ENCODE results near the gene JADE2.

The JADE2 gene

GRCh38 chr5:134526483-134527155, 1.1 kb downstream of the JADE2 start:
- peak overlapping the region; percentile 71 for H3K4me3 ChIP-seq (ENCODE audit: low read depth, low read length)
- DNase-seq (ENCODE audit: low read depth, low spot score), result no peak
- in situ Hi-C loops (cut with HindIII; ENCODE audit: low sequenced_read_pairs), result no loop called here
- TF ChIP-seq, protein P1, sequence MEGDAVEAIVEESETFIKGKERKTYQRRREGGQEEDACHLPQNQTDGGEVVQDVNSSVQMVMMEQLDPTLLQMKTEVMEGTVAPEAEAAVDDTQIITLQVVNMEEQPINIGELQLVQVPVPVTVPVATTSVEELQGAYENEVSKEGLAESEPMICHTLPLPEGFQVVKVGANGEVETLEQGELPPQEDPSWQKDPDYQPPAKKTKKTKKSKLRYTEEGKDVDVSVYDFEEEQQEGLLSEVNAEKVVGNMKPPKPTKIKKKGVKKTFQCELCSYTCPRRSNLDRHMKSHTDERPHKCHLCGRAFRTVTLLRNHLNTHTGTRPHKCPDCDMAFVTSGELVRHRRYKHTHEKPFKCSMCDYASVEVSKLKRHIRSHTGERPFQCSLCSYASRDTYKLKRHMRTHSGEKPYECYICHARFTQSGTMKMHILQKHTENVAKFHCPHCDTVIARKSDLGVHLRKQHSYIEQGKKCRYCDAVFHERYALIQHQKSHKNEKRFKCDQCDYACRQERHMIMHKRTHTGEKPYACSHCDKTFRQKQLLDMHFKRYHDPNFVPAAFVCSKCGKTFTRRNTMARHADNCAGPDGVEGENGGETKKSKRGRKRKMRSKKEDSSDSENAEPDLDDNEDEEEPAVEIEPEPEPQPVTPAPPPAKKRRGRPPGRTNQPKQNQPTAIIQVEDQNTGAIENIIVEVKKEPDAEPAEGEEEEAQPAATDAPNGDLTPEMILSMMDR (IDR thresholded peaks at IDR 0.05; ENCODE audit: low read depth, low read length), result peak; percentile 38

DNA sequence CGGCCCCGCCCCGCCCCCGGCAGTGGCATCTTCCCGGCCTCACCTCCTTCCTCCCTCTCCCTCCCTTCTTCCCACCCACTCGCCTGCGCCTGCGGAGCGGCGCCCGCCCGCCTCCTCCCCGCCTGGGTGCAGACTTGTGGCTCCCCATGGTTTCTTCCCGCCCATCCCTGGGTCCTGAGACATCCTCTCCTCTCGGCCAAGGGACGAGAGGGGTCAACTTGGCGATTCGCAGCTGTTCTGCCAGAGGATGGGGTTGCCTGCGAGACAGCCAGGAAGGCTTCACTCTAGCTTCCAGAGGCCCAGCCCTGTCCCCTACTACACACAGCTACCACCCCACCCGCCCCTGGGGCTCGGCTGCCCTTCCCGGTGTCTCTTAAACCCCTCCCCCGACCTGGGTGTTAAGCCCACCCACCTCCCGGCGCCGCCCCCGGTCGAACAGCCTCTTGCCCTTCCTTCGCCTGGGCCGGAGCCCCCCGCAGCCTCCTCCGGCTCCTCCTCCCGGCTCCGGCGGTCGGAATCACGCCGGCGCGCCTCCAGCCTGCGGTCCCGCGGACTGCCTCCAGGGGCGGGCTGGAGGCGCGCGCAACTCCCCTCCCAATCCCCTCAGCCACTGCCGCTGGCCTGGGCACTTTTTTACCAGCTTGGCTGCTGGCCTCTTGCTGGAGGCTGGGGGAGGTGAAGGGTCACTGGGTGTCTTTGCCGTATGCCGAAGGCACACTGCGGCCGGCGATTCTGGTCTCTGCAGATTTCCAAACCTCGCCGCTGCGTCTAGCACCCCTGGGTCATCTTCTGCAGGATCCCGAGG, 1.9 kb downstream of the JADE2 start:
- peak; percentile 94 for DNase-seq (ENCODE audit: low read depth, low spot score)
- peak overlapping the region; percentile 71 for H3K4me3 ChIP-seq (ENCODE audit: low read depth, low read length)

DNA sequence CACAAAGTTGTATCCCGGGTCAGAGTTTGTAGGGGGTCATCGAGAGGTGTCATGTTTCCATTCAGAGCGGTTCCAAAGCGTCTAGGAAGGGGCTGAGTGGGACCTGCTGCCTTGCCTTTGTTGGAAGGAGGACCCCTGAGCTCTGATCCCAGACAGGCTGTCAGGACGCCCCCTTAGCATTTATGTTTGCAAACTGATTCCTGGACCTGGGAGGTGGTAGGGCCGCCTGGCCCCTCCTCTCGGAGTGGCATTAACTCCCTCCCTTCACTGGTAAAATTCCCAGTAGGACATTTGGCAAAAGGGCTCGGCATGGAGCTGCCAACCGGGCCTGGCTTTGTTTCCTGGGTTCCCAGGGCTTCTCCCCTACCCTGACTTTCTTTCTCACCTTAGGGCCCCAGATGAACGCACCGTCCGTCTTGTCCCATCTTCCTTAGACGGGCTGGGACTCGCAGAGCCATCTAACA, 2.5 kb downstream of the JADE2 start:
- peak overlapping the region; percentile 71 for H3K4me3 ChIP-seq (ENCODE audit: low read depth, low read length)
- in situ Hi-C loops (cut with HindIII; ENCODE audit: low sequenced_read_pairs), result no loop called here
- TF ChIP-seq, protein P1 (IDR thresholded peaks at IDR 0.05; ENCODE audit: low read depth, low read length), result no peak
- DNase-seq (ENCODE audit: low read depth, low spot score), result no peak

More for the DNA sequence above, 1.9 kb downstream of the JADE2 start:
- TF ChIP-seq, protein P1 (IDR thresholded peaks at IDR 0.05; ENCODE audit: low read depth, low read length), result peak; percentile 78
- in situ Hi-C loops (cut with HindIII; ENCODE audit: low sequenced_read_pairs), result no loop called here

DNA sequence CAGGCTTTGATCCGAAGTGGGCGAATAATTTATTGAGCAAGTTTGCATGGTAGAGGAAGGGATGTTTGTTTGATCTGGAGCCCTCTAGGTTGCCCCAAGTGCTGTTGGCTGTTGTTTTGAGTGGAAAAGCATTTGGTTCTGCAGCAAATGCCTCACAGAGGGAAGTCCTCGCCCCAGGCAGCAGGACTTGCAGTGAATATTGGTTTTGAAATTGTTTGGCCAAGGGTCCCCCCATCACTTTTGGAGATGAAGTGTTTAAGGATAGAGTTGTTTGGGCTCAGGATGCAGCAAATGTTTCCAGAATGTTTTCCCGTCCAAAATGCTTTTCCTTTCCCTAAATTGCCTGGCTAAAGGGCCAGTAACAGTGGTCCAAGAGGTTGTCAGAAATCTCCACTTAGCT, 3.1 kb downstream of the JADE2 start:
- TF ChIP-seq, protein P1 (IDR thresholded peaks at IDR 0.05; ENCODE audit: low read depth, low read length), result no peak
- DNase-seq (ENCODE audit: low read depth, low spot score), result no peak
- no peak overlapping the region for H3K4me3 ChIP-seq (ENCODE audit: low read depth, low read length)
- in situ Hi-C loops (cut with HindIII; ENCODE audit: low sequenced_read_pairs), result no loop called here

DNA sequence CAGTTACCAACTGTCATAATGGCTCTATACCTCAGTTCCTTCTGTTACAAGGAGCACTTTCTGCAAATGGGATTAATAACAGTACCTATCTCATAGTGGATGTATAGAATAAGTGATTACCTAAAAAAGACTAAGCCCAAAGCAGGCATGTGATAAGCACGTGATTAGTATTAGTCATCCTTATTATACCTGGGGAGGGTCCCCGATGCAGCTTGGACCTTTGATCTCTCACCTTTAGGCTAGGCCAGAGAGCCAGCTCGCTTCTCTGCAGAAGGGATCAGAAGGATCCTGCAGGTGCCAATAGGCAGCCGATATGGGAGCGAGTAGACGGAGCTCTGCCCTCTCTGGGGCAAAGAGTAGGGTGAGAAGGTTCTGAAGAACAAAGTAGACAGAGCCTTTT, 4.0 kb downstream of the JADE2 start:
- in situ Hi-C loops (cut with HindIII; ENCODE audit: low sequenced_read_pairs), result no loop called here
- H3K4me3 ChIP-seq (ENCODE audit: low read depth, low read length), result no peak overlapping the region
- DNase-seq (ENCODE audit: low read depth, low spot score), result no peak
- TF ChIP-seq, protein P1 (IDR thresholded peaks at IDR 0.05; ENCODE audit: low read depth, low read length), result no peak

GRCh38 chr5:134530301-134531077, 5.0 kb downstream of the JADE2 start:
- TF ChIP-seq, protein P1 (IDR thresholded peaks at IDR 0.05; ENCODE audit: low read depth, low read length), result no peak
- no peak for DNase-seq (ENCODE audit: low read depth, low spot score)
- H3K4me3 ChIP-seq (ENCODE audit: low read depth, low read length), result no peak overlapping the region
- in situ Hi-C loops (cut with HindIII; ENCODE audit: low sequenced_read_pairs), result no loop called here
